Adrenal gland (tissue), 5 donors: ENCODE measurements around the gene FAM89B.

ENCODE experiments used
- POLR2A ChIP-seq, 2 donors: fragments of 450-650 bp; IDR thresholded peaks; one replicate each; pipeline ENCODE4 v1.6.1; 2017; ENCODE audit warnings: antibody characterized with exemption in 2 of 2, mild to moderate bottlenecking in 2 of 2, moderate library complexity in 1 of 2
- TF ChIP-seq, protein P1 (sequence below), 6 experiments: fragments of 450-650 bp in 4 of 6; fragments of 200-600 bp in 2 of 6; sonication (generic) in 1 of 6; IDR thresholded peaks; 1 replicate in 5 of 6; 2 replicates in 1 of 6; pipeline versions ENCODE4 v1.5.1 to v1.8.0; 2016 to 2021; ENCODE audit warnings: antibody characterized with exemption in 6 of 6, mild to moderate bottlenecking in 2 of 6, moderate library complexity in 1 of 6
- donor health status: DM: no; HTN: no; CAD: no.

DNA sequence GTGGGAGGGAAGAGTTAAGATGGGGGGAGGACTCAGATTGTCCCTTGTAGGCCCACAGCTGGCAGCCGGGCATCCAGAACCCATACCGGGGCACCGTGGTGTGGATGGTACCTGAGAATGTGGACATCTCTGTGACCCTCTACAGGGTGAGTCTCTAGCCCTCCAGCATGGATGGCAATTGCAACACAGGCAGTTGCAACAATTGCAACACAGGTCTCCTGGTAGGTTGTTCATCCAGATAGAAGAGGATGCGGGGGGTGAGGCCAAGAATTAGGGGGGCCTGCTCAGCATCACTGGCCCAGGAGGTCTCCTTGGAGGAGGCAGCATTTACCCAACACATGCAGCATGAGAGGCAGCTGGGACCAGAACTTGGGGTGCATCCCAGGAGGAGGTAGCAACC, 7.0 kb downstream of the FAM89B start:
- TF ChIP-seq, protein P1, sequence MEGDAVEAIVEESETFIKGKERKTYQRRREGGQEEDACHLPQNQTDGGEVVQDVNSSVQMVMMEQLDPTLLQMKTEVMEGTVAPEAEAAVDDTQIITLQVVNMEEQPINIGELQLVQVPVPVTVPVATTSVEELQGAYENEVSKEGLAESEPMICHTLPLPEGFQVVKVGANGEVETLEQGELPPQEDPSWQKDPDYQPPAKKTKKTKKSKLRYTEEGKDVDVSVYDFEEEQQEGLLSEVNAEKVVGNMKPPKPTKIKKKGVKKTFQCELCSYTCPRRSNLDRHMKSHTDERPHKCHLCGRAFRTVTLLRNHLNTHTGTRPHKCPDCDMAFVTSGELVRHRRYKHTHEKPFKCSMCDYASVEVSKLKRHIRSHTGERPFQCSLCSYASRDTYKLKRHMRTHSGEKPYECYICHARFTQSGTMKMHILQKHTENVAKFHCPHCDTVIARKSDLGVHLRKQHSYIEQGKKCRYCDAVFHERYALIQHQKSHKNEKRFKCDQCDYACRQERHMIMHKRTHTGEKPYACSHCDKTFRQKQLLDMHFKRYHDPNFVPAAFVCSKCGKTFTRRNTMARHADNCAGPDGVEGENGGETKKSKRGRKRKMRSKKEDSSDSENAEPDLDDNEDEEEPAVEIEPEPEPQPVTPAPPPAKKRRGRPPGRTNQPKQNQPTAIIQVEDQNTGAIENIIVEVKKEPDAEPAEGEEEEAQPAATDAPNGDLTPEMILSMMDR (IDR thresholded peaks at IDR 0.05): no peak
- no peak for TF ChIP-seq POLR2A (IDR thresholded peaks at IDR 0.05)
